ENCODE data around the gene ZNF516. TPM values are rescaled to one million over a fixed set of nuclear protein-coding genes. Genes with fewer than 3 reads are reported as not detected.

ZNF516 gene
- total RNA-seq, 1 experiment from 2014 or later = 22.6 TPM

- no peak overlapping the region for H3T11ph ChIP-seq (ENCODE audit: low read length)
- no peak overlapping the region for H3K9ac ChIP-seq (ENCODE audit: extremely low read depth, insufficient read length, low read length)
- H3K14ac ChIP-seq (ENCODE audit: insufficient read depth, low read length) = no peak overlapping the region
- no peaks in the 10 kb centered on the region for H3K27me3 Mint-ChIP-seq (ENCODE audit: low read depth)
- peaks cover 0 to 4% of the 10 kb centered on the region in 2 experiments; a peak in 1 of 5 replicates for H3K9me3 Mint-ChIP-seq
- no peaks in the 10 kb centered on the region for H3K4me1 ChIP-seq (ENCODE audit: insufficient read depth, low read length)
- H2BK120ac ChIP-seq (ENCODE audit: low read depth, low read length, poor library complexity, severe bottlenecking) = no peak overlapping the region
- no peaks in the 10 kb centered on the region for H3K79me2 ChIP-seq (ENCODE audit: insufficient read depth, low read length)
- H3K36me3 Mint-ChIP-seq (ENCODE audit: insufficient read depth in 1 of 3, low read depth in 3 of 3) = peaks cover 0 to under 1% (median 0%) of the 10 kb centered on the region in 3 experiments; a peak in 3 of 7 replicates
- H4K5ac ChIP-seq (ENCODE audit: insufficient read length, low read depth, low read length) = no peak overlapping the region
- H3K18ac ChIP-seq (ENCODE audit: insufficient read length, low read depth, low read length) = no peak overlapping the region
- no peak overlapping the region for H2BK12ac ChIP-seq (ENCODE audit: insufficient read length, low read depth, low read length)
- H3K4ac ChIP-seq (ENCODE audit: low read depth, low read length) = no peak overlapping the region
- no peak overlapping the region for H3K4me2 ChIP-seq (ENCODE audit: insufficient read depth, insufficient read length, low read length)
- H3K27me3 ChIP-seq (ENCODE audit: insufficient read depth, low read length) = no peaks in the 10 kb centered on the region
- H2BK20ac ChIP-seq (ENCODE audit: low read depth, low read length, poor library complexity, severe bottlenecking) = no peak overlapping the region
- no peak overlapping the region for H3K56ac ChIP-seq (ENCODE audit: insufficient read length, low read depth, low read length)
- no peak overlapping the region for H4K8ac ChIP-seq (replicated peaks; ENCODE audit: insufficient read length, low read depth, low read length)
- H2AK5ac ChIP-seq (ENCODE audit: insufficient read length, low read length) = no peak overlapping the region
- no peaks in the 10 kb centered on the region for H3K79me1 ChIP-seq (ENCODE audit: insufficient read depth, low read depth, low read length, poor library complexity, severe bottlenecking)
- H3K9me3 ChIP-seq (ENCODE audit: control insufficient read depth, low read depth, low read length) = no peaks in the 10 kb centered on the region
- H3K23ac ChIP-seq (ENCODE audit: insufficient read length, low read depth, low read length) = no peak overlapping the region
- no peak overlapping the region for H3K4me3 Mint-ChIP-seq
- H4K91ac ChIP-seq (ENCODE audit: insufficient read length, low read depth, low read length) = no peak overlapping the region
- H3K27ac Mint-ChIP-seq = peak overlapping the region in 1 of 3 experiments; percentile 75; a peak in 1 of 7 replicates
- H3K27ac ChIP-seq (ENCODE audit: insufficient read length, low read depth, low read length) = no peak overlapping the region
- no peak for DNase-seq
- H3K4me1 Mint-ChIP-seq = peaks cover 11 to 18% of the 10 kb centered on the region in 2 experiments; a peak in 3 of 4 replicates
- no peaks in the 10 kb centered on the region for H3K23me2 ChIP-seq (ENCODE audit: insufficient read length, low read depth, low read length, poor library complexity, severe bottlenecking)
- H2BK5ac ChIP-seq (ENCODE audit: insufficient read length, low read length) = no peak overlapping the region
- WGBS (ENCODE audit: extremely low coverage, insufficient read length, low lambda C conversion rate) = no CpG with 5 or more reads among the region's 17 CpGs
- TF ChIP-seq, protein P1, sequence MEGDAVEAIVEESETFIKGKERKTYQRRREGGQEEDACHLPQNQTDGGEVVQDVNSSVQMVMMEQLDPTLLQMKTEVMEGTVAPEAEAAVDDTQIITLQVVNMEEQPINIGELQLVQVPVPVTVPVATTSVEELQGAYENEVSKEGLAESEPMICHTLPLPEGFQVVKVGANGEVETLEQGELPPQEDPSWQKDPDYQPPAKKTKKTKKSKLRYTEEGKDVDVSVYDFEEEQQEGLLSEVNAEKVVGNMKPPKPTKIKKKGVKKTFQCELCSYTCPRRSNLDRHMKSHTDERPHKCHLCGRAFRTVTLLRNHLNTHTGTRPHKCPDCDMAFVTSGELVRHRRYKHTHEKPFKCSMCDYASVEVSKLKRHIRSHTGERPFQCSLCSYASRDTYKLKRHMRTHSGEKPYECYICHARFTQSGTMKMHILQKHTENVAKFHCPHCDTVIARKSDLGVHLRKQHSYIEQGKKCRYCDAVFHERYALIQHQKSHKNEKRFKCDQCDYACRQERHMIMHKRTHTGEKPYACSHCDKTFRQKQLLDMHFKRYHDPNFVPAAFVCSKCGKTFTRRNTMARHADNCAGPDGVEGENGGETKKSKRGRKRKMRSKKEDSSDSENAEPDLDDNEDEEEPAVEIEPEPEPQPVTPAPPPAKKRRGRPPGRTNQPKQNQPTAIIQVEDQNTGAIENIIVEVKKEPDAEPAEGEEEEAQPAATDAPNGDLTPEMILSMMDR (conservative IDR thresholded peaks at IDR 0.05) = no peak
- H2AFZ ChIP-seq (ENCODE audit: low read length) = no peak overlapping the region
- H4K20me1 ChIP-seq (ENCODE audit: control insufficient read depth, insufficient read depth, insufficient read length) = no peaks in the 10 kb centered on the region
- no peak overlapping the region for H2BK15ac ChIP-seq (ENCODE audit: low read depth, low read length)
Observed at GRCh38 chr18:76414936-76415621, 80.0 kb downstream of the ZNF516 start.

Data from H9 (cell line).